GM12801 (cell line): ENCODE results near the gene AMH.

Experiments used
- TF ChIP-seq, protein P1 (sequence below): IDR thresholded peaks from one replicate; pipeline ENCODE4 v1.5.1; 2011; ENCODE audit warnings: control low read depth; ENCODE audit not compliant: insufficient read length; ENCODE audit errors: extremely low read depth

Gene AMH

GRCh38 chr19:2287585-2288337 is 38.6 kb downstream of the AMH start:
- TF ChIP-seq, protein P1, sequence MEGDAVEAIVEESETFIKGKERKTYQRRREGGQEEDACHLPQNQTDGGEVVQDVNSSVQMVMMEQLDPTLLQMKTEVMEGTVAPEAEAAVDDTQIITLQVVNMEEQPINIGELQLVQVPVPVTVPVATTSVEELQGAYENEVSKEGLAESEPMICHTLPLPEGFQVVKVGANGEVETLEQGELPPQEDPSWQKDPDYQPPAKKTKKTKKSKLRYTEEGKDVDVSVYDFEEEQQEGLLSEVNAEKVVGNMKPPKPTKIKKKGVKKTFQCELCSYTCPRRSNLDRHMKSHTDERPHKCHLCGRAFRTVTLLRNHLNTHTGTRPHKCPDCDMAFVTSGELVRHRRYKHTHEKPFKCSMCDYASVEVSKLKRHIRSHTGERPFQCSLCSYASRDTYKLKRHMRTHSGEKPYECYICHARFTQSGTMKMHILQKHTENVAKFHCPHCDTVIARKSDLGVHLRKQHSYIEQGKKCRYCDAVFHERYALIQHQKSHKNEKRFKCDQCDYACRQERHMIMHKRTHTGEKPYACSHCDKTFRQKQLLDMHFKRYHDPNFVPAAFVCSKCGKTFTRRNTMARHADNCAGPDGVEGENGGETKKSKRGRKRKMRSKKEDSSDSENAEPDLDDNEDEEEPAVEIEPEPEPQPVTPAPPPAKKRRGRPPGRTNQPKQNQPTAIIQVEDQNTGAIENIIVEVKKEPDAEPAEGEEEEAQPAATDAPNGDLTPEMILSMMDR, result no peak

GRCh38 chr19:2288338-2288817 is 39.3 kb downstream of the AMH start:
- TF ChIP-seq, protein P1, result no peak

- TF ChIP-seq, protein P1, result no peak
Measured at GRCh38 chr19:2288818-2289713, 39.9 kb downstream of the AMH start.

DNA sequence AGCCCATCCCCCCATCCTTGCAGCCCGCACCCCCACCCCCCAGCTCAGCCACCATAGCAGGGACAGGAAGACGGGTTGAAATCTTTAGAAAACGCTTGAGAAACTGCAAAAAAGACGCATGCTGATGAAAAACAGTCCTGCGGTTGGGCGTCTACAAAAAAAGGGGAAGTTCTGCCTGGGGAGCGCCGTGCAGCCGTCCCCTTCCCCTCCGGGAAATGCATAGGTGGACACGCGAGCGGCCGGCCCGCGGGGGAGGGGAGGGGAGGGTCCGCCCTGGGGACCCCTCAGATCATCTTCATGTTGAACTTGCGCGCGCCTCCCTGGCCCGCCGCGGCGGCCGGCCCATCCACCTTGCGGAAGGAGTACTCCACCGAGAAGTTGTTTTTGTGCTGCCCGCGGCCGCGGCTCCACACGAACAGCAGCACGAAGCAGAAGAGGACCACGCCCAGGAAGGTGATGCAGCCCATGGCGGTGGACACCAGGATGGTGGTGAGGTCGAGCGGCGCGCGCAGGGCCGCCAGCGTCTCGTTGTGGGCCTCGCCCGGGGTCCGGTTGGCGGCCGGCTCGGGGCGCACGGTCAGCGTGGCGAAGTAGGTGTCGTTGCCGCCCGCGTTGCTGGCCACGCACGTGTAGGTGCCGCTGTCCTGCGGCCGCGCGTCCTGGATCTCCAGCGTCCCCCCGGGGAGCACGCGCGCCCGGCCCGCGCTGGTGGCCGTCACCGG is 40.8 kb downstream of the AMH start:
- TF ChIP-seq, protein P1, result no peak

DNA sequence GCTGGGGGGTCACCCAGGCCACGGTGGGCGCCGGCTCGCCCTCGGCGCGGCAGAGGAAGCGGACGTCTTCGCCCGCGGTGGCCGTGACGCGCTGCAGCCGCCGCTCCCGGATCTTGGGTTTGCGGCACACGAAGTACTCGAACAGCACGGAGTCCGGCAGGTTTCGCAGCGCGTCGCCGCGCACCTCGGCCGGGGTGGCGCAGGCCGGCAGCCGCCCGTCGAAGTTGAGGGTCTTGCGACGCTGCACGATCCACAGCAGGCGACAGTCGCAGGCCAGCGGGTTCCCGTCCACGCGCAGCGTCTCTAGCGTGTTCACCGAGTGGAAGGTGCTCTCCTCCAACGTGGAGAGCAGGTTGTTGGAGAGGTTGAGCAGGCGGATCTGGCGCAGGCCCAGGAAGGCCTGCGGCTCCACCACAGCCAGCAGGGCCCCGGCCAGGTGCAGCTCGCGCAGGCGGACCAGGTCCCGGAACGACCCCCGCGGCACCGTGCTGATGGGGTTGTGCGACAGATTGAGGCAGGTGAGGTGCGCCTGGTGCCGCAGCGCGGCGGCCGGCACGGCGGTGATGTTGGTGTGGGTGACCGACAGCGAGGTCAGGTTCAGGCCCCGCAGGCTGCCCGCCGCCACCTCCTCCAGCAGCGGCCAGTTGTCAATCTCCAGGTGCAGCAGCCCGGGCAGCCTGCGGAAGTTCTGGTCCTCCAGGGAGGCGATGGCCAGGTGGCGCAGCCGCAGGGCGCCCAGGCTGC is 41.5 kb downstream of the AMH start:
- TF ChIP-seq, protein P1, result no peak

- TF ChIP-seq, protein P1, result no peak
Measured at GRCh38 chr19:2291185-2291751, 42.1 kb downstream of the AMH start.
